A673 (cell line): ENCODE results near the gene GAB2. TPM values are rescaled to one million over a fixed set of nuclear protein-coding genes. Genes with fewer than 3 reads are reported as not detected.

Source experiments
- BruUV-seq: library from RNA; stranded (reverse); fragments of 400-500 nt; replicated peaks from 2 replicates; lab custom pipeline; 2021; lab: Mats Ljungman, UMichigan
- CTCF ChIA-PET: fragments of 300-600 bp; sonication (Branson Sonifier 250); formaldehyde crosslinking; loops from one replicate; lab custom pipeline; 2022; ENCODE audit warnings: antibody characterized with exemption; lab: Charles Lee
- POLR2A ChIA-PET: fragments of 300-600 bp; sonication (Branson Sonifier 250); formaldehyde crosslinking; loops from one replicate; lab custom pipeline; 2022; ENCODE audit warnings: antibody characterized with exemption; ENCODE audit not compliant: low non-redundant PET; lab: Charles Lee
- DNase-seq: peaks from one replicate; pipeline ENCODE4 v3.0.0-alpha.2; 2015; ENCODE audit warnings: low spot score
- H3K27ac ChIP-seq: fragments of 200-600 bp; sonication (generic); 2 replicates; pipeline ENCODE4 v1.5.1; 2016; ENCODE audit warnings: mixed run types, low read depth, mild to moderate bottlenecking, mixed read lengths, antibody characterized with exemption, low read length; ENCODE audit not compliant: poor library complexity, severe bottlenecking
- H3K27me3 ChIP-seq: fragments of 200-600 bp; sonication (generic); replicated peaks from 2 replicates; pipeline ENCODE4 v1.6.1; 2017; ENCODE audit warnings: mixed run types, low read depth, mild to moderate bottlenecking, mixed read lengths, antibody characterized with exemption, low read length; ENCODE audit not compliant: insufficient read depth, poor library complexity
- H3K36me3 ChIP-seq: fragments of 200-600 bp; sonication (generic); 2 replicates; pipeline ENCODE4 v1.6.1; 2016; ENCODE audit warnings: mixed run types, mild to moderate bottlenecking, mixed read lengths, antibody characterized with exemption, low read length; ENCODE audit not compliant: insufficient read depth, poor library complexity, severe bottlenecking
- H3K4me1 ChIP-seq: fragments of 200-600 bp; sonication (generic); 2 replicates; pipeline ENCODE4 v1.6.1; 2017; ENCODE audit warnings: mixed run types, mild to moderate bottlenecking, mixed read lengths, antibody characterized with exemption, low read length; ENCODE audit not compliant: insufficient read depth, poor library complexity, severe bottlenecking
- H3K4me3 ChIP-seq: fragments of 200-600 bp; sonication (generic); 2 replicates; pipeline ENCODE4 v1.5.1; 2016; ENCODE audit warnings: low read depth, mixed run types, mild to moderate bottlenecking, mixed read lengths, low read length; ENCODE audit not compliant: poor library complexity, severe bottlenecking
- H3K9me3 ChIP-seq: fragments of 200-600 bp; sonication (generic); 2 replicates; pipeline ENCODE4 v1.6.1; 2016; ENCODE audit warnings: mixed run types, low read depth, mild to moderate bottlenecking, mixed read lengths, antibody characterized with exemption, low read length; ENCODE audit not compliant: poor library complexity, severe bottlenecking
- CTCF ChIP-seq: fragments of 300-800, 200-600 bp; sonication (generic); conservative IDR thresholded peaks from 2 replicates; pipeline ENCODE4 v1.5.1; 2017; ENCODE audit warnings: low read depth, mild to moderate bottlenecking, antibody characterized with exemption, low read length, moderate library complexity, mixed read lengths
- EZH2 ChIP-seq: fragments of 200-600 bp; sonication (generic); IDR thresholded peaks from 2 replicates; pipeline ENCODE4 v1.6.1; 2017; ENCODE audit warnings: borderline replicate concordance, low read depth, mild to moderate bottlenecking, mixed read lengths, antibody characterized with exemption, low read length; ENCODE audit not compliant: poor library complexity, severe bottlenecking
- intact Hi-C: fragments of 100-400 bp; cut with micrococcal nuclease; formaldehyde crosslinking; loops from one replicate; pipeline ENCODE4 v1.10.0; 2022; ENCODE audit not compliant: unreplicated experiment
- total RNA-seq: library from RNA; stranded (reverse); gene quantifications from 2 replicates; pipeline ENCODE4 v1.2.3, GENCODE V29; 2021

GAB2 gene
- total RNA-seq, 1 experiment from 2014 or later: 21.5 TPM

GRCh38 chr11:78220218-78221157 is 197.1 kb downstream of the GAB2 start:
- TF ChIP-seq CTCF (no peak), EZH2 (no peak)
- Histone ChIP-seq H3K4me1 (no peaks in the 10 kb centered on the region), H3K4me3 (no peak overlapping the region), H3K9me3 (no peaks in the 10 kb centered on the region), H3K27ac (no peak overlapping the region), H3K27me3 (no peaks in the 10 kb centered on the region), H3K36me3 (no peaks in the 10 kb centered on the region)
- BruUV-seq: no TSS peak
- ChIA-PET CTCF (no interaction called here), POLR2A (no interaction called here)
- intact Hi-C loops: no loop called here
- DNase-seq: no peak

GRCh38 chr11:78219493-78220217 is 198.0 kb downstream of the GAB2 start:
- POLR2A ChIA-PET: interaction anchor here (0.6 kb wide), 1 partner anchor 366 kb away, joined by 3 read pairs; no protein-coding TSS in a partner anchor
- Histone ChIP-seq H3K36me3 (no peaks in the 10 kb centered on the region), H3K4me3 (no peak overlapping the region), H3K27ac (no peak overlapping the region), H3K27me3 (no peaks in the 10 kb centered on the region), H3K4me1 (no peaks in the 10 kb centered on the region), H3K9me3 (no peaks in the 10 kb centered on the region)
- no TSS peak for BruUV-seq
- CTCF ChIA-PET: no interaction called here
- no peak for DNase-seq
- intact Hi-C loops: no loop called here
- no peak for TF ChIP-seq EZH2
- no peak for TF ChIP-seq CTCF

- H3K9me3 ChIP-seq: no peaks in the 10 kb centered on the region
- no peaks in the 10 kb centered on the region for H3K27me3 ChIP-seq
- ChIA-PET CTCF (no interaction called here), POLR2A (interaction anchor here (0.6 kb wide), 1 partner anchor 367 kb away, joined by 3 read pairs; no protein-coding TSS in a partner anchor)
- no peaks in the 10 kb centered on the region for H3K4me1 ChIP-seq
- H3K27ac ChIP-seq: no peak overlapping the region
- H3K36me3 ChIP-seq: no peaks in the 10 kb centered on the region
- no peak for DNase-seq
- intact Hi-C loops: no loop called here
- TF ChIP-seq CTCF: no peak
- no peak for TF ChIP-seq EZH2
- no peak overlapping the region for H3K4me3 ChIP-seq
- BruUV-seq: no TSS peak
These were observed 198.7 kb downstream of the GAB2 start for GRCh38 chr11:78218707-78219492.
